ENCODE measurements around the gene PDGFD. TPM values are rescaled to one million over a fixed set of nuclear protein-coding genes. Genes with fewer than 3 reads are reported as not detected.

Gene PDGFD
- total and polyA plus RNA-seq, 2 donors (not counting 3 experiments of a cell fraction or from before 2014, with no cell fraction given) = 6.3 to 13.1 TPM

DNA sequence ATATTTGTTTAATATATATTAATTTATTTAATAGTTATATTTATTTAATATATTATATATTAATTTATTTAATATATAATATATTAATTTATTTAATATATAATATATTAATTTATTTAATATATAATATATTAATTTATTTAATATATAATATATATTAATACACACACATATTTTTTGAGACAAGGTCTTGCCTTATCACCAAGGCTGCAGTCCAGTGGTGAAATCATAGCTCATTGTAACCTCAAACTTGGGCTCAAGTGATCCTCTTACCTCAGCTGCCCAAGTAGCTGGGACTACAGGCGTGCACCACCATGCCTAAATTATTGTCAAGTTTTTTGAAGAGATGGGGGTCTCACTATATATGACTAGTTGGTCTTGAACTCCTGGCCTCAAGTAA, 178.9 kb downstream of the PDGFD start:
- H3K4me2 ChIP-seq (ENCODE audit: insufficient read depth, low read length) = no peak overlapping the region
- dilution Hi-C loops (cut with MboI; ENCODE audit: extremely low pct_ligation_motif_present, low sequenced_read_pairs) = no loop called here
- no peak overlapping the region for H3K4me3 ChIP-seq (replicated peaks in 1 of 3; ENCODE audit: insufficient read depth in 1 of 3, low read depth in 1 of 3, low read length in 3 of 3)
- H3K27ac ChIP-seq (ENCODE audit: insufficient read depth, low read depth, low read length) = no peak overlapping the region
- no peak for DNase-seq (ENCODE audit: low read depth, low spot score)
- no peak overlapping the region for H3K9ac ChIP-seq (replicated peaks; ENCODE audit: extremely low read depth, insufficient read depth, low read length)
- FAIRE-seq = no peak
- H3K27me3 ChIP-seq (ENCODE audit: control insufficient read depth in 2 of 2, insufficient read depth in 2 of 2, low read length in 2 of 2) = no peaks in the 10 kb centered on the region
- no peaks in the 10 kb centered on the region for H3K4me1 ChIP-seq (ENCODE audit: control insufficient read depth, extremely low read depth, insufficient read depth, low read length)
- no peaks in the 10 kb centered on the region for H3K9me3 ChIP-seq (replicated peaks; ENCODE audit: control insufficient read depth, insufficient read depth, low read length)
- intact Hi-C loops (cut with micrococcal nuclease) = no loop called here
- ChIA-PET POLR2A (no interaction called here), CTCF (no interaction called here)
- H3K79me2 ChIP-seq (ENCODE audit: control insufficient read depth, insufficient read depth, low read length) = no peaks in the 10 kb centered on the region
- no peaks in the 10 kb centered on the region for H4K20me1 ChIP-seq (replicated peaks; ENCODE audit: control insufficient read depth, extremely low read depth, insufficient read depth, low read length)
- H3K36me3 ChIP-seq (ENCODE audit: control insufficient read depth in 2 of 2, extremely low read depth in 1 of 2, insufficient read depth in 2 of 2, low read length in 2 of 2) = no peaks in the 10 kb centered on the region
- no peak overlapping the region for H2AFZ ChIP-seq (ENCODE audit: low read depth, low read length)
- H3K9me1 ChIP-seq (replicated peaks; ENCODE audit: control insufficient read depth, extremely low read depth, insufficient read depth, low read length) = no peaks in the 10 kb centered on the region
- TF ChIP-seq GATA2 (IDR thresholded peaks at IDR 0.05; ENCODE audit: insufficient read depth, insufficient read length, low read depth, low read length) (no peak), MYC (IDR thresholded peaks at IDR 0.05; ENCODE audit: low read depth, low read length) (no peak), JUN (IDR thresholded peaks at IDR 0.05; ENCODE audit: borderline replicate concordance, insufficient read depth, insufficient read length, low read depth) (no peak), POLR2A (IDR thresholded peaks at IDR 0.05; ENCODE audit: low read depth, low read length) (no peak), POLR2AphosphoS5 (IDR thresholded peaks at IDR 0.05; ENCODE audit: insufficient read depth, low read depth, low read length) (no peak), EZH2 (IDR thresholded peaks at IDR 0.05; ENCODE audit: borderline replicate concordance, low read depth, low read length, severe bottlenecking) (no peak), FOS (IDR thresholded peaks at IDR 0.05; ENCODE audit: borderline replicate concordance, insufficient read depth, low read length) (no peak)
- TF ChIP-seq, protein P1, sequence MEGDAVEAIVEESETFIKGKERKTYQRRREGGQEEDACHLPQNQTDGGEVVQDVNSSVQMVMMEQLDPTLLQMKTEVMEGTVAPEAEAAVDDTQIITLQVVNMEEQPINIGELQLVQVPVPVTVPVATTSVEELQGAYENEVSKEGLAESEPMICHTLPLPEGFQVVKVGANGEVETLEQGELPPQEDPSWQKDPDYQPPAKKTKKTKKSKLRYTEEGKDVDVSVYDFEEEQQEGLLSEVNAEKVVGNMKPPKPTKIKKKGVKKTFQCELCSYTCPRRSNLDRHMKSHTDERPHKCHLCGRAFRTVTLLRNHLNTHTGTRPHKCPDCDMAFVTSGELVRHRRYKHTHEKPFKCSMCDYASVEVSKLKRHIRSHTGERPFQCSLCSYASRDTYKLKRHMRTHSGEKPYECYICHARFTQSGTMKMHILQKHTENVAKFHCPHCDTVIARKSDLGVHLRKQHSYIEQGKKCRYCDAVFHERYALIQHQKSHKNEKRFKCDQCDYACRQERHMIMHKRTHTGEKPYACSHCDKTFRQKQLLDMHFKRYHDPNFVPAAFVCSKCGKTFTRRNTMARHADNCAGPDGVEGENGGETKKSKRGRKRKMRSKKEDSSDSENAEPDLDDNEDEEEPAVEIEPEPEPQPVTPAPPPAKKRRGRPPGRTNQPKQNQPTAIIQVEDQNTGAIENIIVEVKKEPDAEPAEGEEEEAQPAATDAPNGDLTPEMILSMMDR (IDR thresholded peaks at IDR 0.05; ENCODE audit: extremely low read depth in 1 of 2, insufficient read depth in 1 of 2, low read depth in 1 of 2, low read length in 2 of 2) = no peak
- TF ChIP-seq, protein P2, sequence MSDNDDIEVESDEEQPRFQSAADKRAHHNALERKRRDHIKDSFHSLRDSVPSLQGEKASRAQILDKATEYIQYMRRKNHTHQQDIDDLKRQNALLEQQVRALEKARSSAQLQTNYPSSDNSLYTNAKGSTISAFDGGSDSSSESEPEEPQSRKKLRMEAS (IDR thresholded peaks at IDR 0.05; ENCODE audit: insufficient read depth, insufficient read length) = no peak
- BruUV-seq (replicated peaks) = no TSS peak

Measured in endothelial cell of umbilical vein (primary cell).